GM21515 (cell line): ENCODE measurements around the gene BIRC7.

Experiments used
- ATAC-seq: cut with Tn5 transposase; IDR thresholded peaks from one replicate; pipeline ENCODE4 v1.9.1; 2021; ENCODE audit not compliant: unreplicated experiment

BIRC7 gene

DNA sequence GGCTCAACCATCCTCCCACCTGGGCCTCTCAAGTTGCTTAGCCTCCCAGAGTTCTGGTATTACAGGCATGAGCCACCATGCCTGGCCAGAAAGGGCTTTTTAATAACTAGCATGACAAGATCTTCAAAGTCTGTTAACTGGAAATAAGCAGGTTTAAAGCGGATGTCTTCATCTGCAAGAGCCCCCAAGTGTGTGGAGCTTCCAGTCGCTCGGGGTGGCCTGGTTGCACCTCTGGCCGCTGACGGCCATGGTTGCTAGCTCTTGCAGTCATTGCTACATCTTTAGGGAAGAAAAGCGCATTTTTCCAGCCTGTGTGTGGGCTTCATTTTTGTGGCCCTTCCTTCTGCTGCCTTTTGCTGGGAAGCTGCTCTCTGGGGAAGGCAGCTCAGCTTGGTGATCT is 44.7 kb downstream of the BIRC7 start:
- no peak for ATAC-seq

DNA sequence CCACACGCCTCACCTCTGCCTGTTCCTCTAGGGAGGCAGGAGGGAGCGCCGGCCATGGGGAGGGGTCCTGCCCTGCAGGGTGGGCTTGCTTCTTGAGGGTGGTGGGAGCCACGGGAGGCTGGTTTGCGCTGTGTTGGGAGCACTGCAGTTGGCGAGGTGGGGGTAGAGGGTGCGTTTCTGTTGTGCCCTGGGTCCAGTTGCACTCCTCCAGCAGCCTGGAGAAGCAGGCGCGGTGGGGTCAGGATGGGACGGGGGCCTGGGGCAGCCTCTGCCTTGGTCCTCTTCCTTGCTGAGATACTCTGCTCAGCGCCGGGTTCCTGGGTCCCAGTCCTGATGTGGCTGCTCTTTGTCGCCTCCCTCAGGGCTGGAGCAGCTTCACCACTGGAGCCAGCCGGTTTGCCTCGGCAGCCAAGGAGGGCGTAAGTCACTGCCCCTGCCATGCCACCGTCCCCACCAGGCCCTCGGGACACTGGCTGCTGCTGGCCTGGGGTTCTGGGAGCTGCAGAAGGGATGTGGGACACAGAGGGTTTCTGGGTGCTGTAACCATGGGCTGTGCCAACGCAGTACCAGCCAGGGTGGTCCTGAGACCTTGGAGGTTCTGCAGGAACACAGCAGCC is 45.3 kb downstream of the BIRC7 start:
- no peak for ATAC-seq

DNA sequence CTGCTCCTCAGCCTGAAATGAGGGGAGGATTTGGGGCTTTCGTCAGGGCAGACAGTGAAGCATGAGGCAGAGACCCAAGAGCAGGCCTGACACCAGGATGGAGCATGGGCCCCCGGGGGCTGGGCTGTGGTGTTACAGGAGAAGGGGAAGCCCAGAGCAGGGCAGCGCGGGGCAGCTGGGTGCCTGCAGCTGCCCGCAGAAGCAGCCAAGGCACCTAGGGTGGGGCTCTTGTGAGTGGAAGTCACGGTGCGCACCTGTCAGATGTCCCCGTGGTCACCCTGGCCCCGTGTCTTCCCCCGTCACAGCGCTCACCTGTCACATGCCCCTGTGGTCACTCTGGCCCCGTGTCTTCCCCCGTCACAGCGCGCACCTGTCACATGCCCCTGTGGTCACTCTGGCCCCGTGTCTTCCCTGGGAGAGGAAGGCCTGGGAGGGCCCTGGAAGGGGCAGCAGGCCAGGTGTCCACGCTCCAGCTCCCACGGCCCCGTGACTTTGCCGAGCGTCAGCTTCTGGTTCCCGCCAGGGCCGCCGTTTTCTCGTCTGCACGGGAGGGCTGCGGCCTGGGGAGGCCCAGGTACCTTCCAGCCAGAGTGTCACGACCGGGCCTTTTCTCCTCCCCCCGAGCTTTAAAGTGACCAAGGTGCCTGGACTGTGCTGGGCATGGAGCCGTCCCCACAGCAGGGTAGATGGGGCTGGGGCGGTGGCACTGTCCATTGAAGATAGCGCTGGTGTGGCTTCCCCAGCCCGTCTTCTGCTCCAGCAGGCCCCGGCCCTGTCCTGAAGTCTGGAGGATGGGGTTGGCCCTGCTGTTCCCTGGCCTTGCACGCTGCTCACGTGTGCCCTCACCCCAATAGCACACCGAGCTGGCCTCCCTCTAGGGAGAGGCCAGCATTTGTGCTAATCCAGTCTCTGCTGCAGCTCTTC is 46.3 kb downstream of the BIRC7 start:
- ATAC-seq, result no peak

DNA sequence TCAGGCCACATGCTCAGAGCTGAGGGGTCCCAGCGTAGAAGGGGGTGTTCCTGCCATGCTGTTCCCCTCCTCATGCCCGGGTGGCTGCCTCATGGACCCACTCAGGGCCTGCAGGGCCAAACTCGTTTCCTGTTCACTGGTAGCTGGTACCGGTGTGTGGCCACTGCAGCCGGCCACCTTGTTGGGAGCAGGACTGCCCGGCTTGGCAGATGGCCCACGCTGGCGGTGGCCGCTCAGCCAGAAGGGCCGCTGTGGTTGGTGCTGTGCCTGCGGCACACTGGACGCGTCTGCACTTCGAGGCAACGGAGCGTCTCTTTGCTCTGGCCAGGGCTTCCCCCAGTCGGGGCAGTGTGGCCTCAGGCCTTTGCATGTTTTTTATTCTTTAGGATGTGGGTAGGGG is 47.2 kb downstream of the BIRC7 start:
- no peak for ATAC-seq

DNA sequence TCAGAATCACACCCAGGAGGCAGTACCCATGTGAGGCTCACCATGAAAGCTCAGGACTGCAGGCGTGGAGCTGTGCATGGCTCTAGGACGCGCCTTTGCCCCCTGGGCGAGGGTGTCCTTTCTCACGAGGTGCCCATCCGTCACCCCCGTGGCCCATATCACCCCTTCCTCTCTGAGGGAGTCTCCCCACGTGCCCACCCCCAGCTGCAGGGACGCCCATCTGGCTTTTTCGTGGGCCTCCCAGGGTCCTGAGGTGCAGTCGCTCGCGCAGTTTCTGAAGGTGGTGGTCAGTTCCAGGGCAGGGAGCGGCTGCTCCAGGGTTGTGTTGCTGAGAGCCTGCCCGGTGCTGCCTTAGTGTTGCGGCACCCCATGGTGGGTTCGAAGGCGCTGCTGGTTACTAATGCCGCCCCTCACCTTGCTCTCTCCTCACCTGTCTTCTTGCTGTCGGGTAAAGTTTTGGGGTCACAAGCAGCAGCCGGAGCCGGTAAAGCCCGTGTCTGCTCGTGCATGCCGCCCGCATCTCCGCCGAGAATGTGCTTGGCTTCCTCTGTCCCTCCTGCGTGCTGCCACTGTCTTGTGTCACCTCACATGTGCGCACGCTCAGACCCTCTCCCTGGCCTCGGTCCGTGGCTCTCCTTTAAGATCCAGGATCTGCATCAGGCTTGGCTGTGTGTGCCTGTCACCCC is 47.8 kb downstream of the BIRC7 start:
- ATAC-seq, result no peak

DNA sequence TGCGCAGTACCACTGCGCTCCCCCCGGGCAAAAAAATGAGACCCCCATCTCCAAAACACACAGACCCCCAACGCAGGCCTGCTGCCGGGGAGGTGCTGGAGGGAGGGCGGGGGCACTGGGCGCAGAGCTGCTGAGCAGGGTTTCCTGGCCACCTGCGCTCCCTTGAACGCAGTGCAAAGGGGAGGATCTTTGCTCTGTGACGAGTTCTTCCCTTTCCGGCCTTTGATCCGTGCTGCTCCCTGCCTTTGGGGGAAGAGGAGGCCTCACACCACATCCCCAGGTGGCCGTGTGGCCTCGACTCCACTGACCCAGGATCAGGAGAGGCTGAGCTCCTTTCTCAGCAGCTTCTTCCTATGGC is 48.4 kb downstream of the BIRC7 start:
- ATAC-seq, result no peak

DNA sequence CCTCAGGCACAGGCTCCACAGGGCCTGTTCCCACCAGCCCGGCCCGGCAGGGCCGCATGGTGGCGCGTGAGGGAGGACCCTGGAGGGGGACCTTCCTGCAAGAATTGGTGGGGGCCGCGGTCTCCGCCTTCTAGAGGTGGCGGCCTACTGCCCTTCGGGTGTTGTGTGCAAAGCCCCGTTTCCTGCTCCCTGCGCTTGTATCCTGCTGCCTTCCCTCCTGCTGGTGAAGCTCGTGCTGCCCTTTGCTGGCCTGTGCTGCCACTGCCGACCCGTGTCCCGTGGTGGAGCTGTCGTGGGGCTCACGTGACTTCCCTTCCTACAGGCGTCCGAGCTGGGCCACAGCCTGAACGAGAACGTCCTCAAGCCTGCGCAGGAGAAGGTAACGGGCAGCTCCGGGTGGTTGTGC is 48.8 kb downstream of the BIRC7 start:
- ATAC-seq, result no peak

DNA sequence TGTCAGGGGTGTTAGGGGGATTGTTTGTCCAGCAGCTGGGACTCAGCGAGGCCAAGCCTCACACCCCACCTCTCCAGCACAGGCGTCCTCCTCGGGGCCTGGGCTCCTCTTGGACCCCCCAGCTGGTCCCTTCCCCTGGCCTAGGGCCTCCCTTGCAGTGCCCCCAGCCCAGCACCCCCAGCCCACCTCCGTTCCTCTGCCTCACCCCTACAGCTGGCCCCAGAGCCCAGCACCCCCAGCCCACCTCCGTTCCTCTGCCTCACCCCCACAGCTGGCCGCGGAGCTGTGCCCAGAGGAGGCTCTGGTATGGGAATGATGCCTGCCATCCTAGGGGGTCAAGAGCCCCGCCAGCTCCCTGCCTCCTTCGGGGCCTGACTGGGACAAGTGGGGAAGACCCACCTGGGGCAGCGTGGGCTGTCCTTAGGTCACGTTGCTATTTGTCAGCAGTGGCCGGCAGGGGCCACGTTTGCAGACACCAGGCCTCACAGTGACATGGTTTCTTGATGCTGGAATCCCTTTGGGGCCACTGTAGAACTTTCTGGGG is 49.3 kb downstream of the BIRC7 start:
- no peak for ATAC-seq

DNA sequence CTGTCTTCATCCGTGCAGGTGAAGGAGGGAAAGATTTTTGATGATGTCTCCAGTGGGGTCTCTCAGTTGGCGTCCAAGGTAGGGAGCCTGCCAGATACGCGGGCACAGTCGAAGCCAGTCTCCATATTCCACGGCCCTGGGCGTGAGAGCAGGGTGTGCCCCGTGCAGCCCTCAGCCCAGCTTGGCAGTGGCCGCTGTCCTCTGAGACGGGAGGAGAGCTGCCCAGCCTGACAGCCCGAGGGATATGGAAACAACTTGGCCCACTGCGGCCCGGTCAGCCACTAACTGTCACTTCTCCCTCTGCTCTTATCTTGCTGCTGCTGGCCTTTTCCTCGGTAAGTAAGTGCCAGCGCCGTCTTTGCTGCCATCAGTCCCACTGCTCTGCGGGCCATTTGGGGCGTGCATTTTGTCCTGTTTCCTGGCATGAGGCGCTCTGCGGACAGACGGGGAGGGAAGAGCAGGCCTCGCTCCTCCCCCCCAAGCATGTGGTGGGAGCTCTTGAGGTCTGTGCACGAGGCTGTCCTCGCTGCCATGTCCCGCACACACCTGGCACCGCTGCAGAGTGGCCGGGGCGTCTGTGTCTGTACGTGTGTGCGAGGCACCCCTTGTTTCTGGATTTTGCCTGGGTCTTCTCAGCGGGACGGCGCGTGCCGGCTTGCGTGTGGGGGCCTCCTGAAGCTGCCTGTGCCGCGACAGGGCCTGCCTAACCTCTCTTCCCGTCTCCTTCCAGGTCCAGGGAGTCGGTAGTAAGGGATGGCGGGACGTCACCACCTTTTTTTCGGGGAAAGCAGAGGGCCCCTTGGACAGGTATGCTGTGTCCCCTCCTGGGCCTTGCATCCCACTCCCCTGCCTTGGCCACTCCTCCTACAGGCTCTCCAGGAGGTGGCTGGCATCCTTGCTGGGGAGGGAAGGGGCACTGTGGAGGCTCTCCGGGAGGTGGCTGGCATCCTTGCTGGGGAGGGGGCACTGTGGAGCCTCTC is 50.2 kb downstream of the BIRC7 start:
- ATAC-seq, result no peak

DNA sequence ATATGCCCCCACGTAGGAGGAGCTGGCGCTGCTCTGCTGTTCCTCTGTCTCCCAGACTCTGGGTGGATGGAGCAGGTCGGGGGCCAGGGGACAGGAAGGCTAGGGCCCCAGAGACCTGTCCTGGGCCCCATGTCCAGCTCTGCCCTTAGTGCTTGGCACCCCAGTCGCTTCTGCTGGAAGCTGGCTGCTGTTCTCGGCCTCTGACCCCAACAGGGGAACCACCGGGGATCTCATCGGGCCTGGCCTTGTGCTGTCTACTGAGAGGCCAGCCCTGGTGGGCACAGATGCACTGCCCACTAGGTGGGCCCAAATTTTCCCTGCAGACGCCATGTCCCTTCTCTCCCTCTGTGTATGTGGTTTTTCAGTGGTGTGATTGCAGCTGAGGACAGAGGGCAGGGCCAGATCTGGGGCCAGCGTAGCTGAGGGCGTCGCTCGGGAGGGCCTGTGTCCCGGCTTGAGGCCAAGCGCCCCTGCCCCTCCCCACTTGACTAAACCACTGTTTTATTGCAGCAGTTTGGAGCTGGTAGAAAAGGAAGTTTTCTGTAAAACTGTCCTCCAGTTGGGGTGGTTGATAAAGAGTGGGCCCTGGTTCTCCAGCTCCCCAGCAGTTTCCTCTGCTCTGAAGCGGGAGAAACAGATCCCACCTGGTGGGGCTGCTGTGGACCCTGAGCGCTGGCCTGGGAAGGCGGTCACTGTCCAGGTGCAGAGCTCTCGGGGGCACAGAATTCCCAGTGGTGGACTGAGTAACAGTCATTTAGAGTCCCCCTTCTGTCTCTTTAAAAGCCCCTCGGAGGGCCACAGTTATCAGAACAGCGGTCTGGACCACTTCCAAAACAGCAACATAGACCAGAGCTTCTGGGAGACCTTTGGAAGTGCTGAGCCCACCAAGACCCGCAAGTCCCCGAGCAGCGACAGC is 51.3 kb downstream of the BIRC7 start:
- ATAC-seq, result no peak

DNA sequence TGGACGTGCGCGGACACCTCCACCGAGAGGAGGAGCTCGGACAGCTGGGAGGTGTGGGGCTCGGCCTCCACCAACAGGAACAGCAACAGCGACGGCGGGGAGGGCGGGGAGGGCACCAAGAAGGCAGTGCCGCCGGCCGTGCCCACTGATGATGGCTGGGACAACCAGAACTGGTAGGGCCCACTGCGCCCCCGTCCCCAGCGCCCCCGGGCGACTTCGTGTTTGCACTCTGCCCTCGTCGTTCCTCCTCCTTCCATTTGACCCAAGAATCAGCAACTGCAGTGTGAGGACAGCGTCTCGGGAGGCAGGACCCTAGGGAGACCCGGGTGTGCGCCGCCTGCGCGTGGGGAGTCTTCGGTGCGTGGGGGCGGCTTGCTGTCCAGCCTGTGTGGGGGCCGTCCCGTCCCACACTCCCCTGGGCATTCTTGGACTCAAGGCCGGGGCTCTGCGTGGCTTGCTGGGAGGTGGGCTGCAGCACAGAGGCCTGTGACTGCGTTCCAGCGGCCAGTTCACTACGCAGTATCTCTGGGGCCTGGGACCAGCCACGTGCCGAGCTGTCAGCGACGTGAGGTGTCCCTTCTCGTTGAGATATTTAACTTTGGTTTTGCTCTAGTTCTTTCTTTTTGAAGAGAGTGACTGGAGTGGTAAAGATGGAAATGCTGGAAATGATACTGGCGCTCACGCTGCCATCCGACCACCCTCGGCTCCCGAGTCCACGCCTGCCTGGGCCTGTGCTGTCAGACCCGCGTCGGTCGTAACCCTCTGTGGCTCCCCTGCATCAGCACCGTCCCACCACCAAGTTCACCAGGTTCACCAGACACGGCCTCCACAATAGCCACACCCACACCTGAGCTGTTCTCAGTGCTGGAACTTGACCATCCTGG is 52.2 kb downstream of the BIRC7 start:
- no peak for ATAC-seq

DNA sequence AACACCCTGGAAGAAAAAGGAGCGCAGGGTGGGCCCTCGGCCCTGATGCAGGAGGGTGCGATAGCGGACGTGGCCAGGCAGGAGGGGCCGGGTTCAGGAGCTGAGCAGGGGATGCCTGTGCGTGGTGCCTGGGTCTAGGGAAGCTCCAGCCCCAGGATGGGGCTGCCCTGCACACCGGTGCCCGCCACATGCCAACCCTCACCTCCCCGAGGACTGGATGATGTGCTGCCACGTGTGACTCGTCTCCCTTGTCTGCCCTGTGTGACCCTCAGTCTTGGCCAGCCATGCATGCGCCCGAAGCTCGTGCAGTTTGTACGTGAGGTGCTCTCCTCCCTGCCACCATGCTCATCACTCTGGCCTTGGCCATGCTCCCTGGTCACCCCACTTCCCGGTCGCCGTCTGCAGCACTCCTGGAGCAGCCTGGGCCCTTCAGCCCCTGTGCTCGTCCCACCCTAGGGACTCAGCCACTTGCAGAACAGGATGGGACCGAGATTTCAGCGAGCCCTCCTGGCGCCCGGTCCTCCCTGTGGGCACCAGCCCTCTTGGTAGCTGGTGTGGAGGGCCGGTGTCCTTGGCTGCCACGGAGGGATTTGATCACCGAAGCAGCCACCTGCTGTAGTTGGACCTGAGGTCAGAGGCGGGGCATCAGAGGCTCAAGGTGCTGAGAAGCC is 53.0 kb downstream of the BIRC7 start:
- ATAC-seq, result no peak

DNA sequence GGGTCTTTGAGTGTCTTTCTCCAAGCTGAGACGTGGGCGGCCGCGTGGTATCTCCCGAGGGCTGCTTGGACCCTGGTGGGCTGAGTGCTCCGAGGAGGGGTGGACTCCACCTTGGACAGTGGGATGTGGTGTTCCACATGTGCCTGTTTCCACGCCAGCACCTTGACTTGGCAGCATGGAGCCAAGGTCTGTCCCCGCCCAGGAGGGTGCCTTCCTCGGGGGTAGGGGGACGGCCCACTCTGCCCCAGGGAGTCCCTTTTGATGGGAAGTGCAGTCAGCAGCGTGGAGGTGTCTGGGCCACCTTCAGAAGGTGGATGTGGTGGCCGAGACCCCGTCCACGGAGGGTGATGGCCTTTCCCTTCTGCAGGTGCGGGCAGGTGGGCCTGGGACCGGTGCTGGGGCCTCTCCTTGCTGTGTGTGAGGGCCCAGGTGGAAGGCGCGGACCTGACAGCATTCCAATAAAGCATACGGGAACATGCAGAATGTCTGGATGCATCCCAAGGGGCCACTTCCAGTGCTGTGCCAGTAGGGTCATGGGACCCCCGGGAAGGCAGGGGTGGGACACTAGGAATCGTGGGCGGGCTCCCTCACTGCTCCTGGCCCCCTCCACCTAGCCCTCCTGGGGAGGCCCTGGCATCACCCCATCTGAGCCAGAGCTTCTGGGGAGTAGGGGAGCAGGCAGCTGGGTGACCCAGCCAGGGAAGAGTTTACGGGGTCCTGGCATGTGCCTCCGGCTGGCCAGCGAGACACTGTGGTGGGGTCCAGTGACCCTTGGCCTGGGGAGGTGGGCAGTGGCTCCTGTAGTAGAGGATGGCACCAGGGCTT is 53.8 kb downstream of the BIRC7 start:
- no peak for ATAC-seq
